ENCODE results near the gene ARRB1. TPM values are rescaled to one million over a fixed set of nuclear protein-coding genes. Genes with fewer than 3 reads are reported as not detected.

ARRB1 gene
- total RNA-seq, 1 experiment from 2014 or later = 90.1 TPM

- no peak overlapping the region for H3K4me3 Mint-ChIP-seq
- TF ChIP-seq ZNF232 (CRISPR knock-in tag; IDR thresholded peaks at IDR 0.05) = no peak
- TF ChIP-seq NFE2L1 (CRISPR knock-in tag; IDR thresholded peaks at IDR 0.05) = no peak
- CTCF ChIA-PET = interaction anchor here (1.0 to 4.4 kb wide), 3 partner anchors 24 to 136 kb away, joined by 3 to 25 read pairs (median 3); no protein-coding TSS in a partner anchor
- H3K27me3 Mint-ChIP-seq (ENCODE audit: low read depth) = no peaks in the 10 kb centered on the region
- DNase-seq (ENCODE audit: low spot score) (no peak), ATAC-seq (no peak)
- peaks cover 19% of the 10 kb centered on the region for H3K4me1 Mint-ChIP-seq
- peaks cover 39% of the 10 kb centered on the region for H3K36me3 Mint-ChIP-seq
- no peaks in the 10 kb centered on the region for H3K9me3 Mint-ChIP-seq
- H3K27ac Mint-ChIP-seq = no peak overlapping the region
- POLR2A ChIA-PET = no interaction called here
Observed at GRCh38 chr11:75272391-75272790, 79.1 kb downstream of the ARRB1 start.

DNA sequence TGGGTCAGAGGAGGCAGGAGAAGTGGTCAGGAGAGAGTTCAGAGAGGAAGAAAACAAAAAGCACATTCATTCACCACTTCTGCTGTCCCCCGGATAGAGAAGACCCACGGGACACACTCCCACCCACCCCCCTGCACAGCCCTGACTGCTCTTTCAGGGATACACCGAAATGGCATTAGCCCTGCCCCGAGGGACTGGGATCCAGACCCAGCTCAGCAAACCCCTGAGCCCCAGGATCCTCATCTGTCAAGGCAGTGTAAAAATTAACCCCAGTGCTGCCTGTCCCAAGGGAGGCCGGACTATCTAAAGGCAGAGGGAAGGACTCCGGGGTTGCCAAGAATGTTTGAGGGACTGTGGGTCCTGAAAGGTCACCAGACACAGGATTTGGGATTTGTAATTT lies 79.7 kb downstream of the ARRB1 start:
- Mint-ChIP-seq H3K27me3 (ENCODE audit: low read depth) (no peaks in the 10 kb centered on the region), H3K9me3 (no peaks in the 10 kb centered on the region), H3K4me1 (peaks cover 19% of the 10 kb centered on the region), H3K4me3 (no peak overlapping the region), H3K27ac (0 out of 2 replicates have a peak overlapping the region, but pooled peaks have one; percentile 75), H3K36me3 (peaks cover 32% of the 10 kb centered on the region)
- CTCF ChIA-PET = interaction anchor here (0.6 to 4.4 kb wide), 21 partner anchors 8 to 315 kb away, joined by 3 to 27 read pairs (median 5); no protein-coding TSS in a partner anchor
- DNase-seq (ENCODE audit: low spot score) (no peak), ATAC-seq (no peak)
- TF ChIP-seq NR1H2 (CRISPR knock-in tag; IDR thresholded peaks at IDR 0.05) (no peak), FOXK1 (CRISPR knock-in tag; IDR thresholded peaks at IDR 0.05) (no peak), MXD4 (CRISPR knock-in tag; IDR thresholded peaks at IDR 0.05; ENCODE audit: borderline replicate concordance) (no peak), KAT7 (CRISPR knock-in tag; IDR thresholded peaks at IDR 0.05; ENCODE audit: borderline replicate concordance) (no peak), SMAD4 (CRISPR knock-in tag; IDR thresholded peaks at IDR 0.05) (no peak), ZNF512 (CRISPR knock-in tag; IDR thresholded peaks at IDR 0.05; ENCODE audit: borderline replicate concordance) (no peak), NFYB (CRISPR knock-in tag; conservative IDR thresholded peaks at IDR 0.05; ENCODE audit: low read depth) (no peak)
- TF ChIP-seq, protein P1, sequence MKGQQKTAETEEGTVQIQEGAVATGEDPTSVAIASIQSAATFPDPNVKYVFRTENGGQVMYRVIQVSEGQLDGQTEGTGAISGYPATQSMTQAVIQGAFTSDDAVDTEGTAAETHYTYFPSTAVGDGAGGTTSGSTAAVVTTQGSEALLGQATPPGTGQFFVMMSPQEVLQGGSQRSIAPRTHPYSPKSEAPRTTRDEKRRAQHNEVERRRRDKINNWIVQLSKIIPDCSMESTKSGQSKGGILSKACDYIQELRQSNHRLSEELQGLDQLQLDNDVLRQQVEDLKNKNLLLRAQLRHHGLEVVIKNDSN (CRISPR knock-in tag; IDR thresholded peaks at IDR 0.05) = no peak
- POLR2A ChIA-PET = no interaction called here

GRCh38 chr11:75270896-75271418 lies 80.5 kb downstream of the ARRB1 start:
- Mint-ChIP-seq H3K27ac (0 out of 2 replicates have a peak overlapping the region, but pooled peaks have one; percentile 75), H3K9me3 (no peaks in the 10 kb centered on the region), H3K4me1 (peaks cover 12% of the 10 kb centered on the region), H3K4me3 (no peak overlapping the region), H3K27me3 (ENCODE audit: low read depth) (no peaks in the 10 kb centered on the region), H3K36me3 (peaks cover 32% of the 10 kb centered on the region)
- ChIA-PET POLR2A (no interaction called here), CTCF (interaction anchor here (0.6 to 4.4 kb wide), 23 partner anchors 9 to 401 kb away, joined by 3 to 27 read pairs (median 4); no protein-coding TSS in a partner anchor)
- no peak for TF ChIP-seq ZNF423 (CRISPR knock-in tag; IDR thresholded peaks at IDR 0.05)
- DNase-seq (ENCODE audit: low spot score) (no peak), ATAC-seq (peak; percentile 19; the same call in 1 of the 2 replicates)

GRCh38 chr11:75269896-75270295 lies 81.6 kb downstream of the ARRB1 start:
- H3K4me3 Mint-ChIP-seq = no peak overlapping the region
- CTCF ChIA-PET = interaction anchor here (1.3 to 4.4 kb wide), 8 partner anchors 10 to 155 kb away, joined by 5 to 27 read pairs (median 11); no protein-coding TSS in a partner anchor
- peaks cover 6% of the 10 kb centered on the region for H3K4me1 Mint-ChIP-seq
- TF ChIP-seq, protein P2, sequence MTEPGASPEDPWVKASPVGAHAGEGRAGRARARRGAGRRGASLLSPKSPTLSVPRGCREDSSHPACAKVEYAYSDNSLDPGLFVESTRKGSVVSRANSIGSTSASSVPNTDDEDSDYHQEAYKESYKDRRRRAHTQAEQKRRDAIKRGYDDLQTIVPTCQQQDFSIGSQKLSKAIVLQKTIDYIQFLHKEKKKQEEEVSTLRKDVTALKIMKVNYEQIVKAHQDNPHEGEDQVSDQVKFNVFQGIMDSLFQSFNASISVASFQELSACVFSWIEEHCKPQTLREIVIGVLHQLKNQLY (CRISPR knock-in tag; IDR thresholded peaks at IDR 0.05) = no peak
- no peak overlapping the region for H3K27ac Mint-ChIP-seq
- no peak for DNase-seq (ENCODE audit: low spot score)
- POLR2A ChIA-PET = no interaction called here
- H3K36me3 Mint-ChIP-seq = peaks cover 29% of the 10 kb centered on the region
- no peaks in the 10 kb centered on the region for H3K27me3 Mint-ChIP-seq (ENCODE audit: low read depth)
- no peaks in the 10 kb centered on the region for H3K9me3 Mint-ChIP-seq
- ATAC-seq = no peak

DNA sequence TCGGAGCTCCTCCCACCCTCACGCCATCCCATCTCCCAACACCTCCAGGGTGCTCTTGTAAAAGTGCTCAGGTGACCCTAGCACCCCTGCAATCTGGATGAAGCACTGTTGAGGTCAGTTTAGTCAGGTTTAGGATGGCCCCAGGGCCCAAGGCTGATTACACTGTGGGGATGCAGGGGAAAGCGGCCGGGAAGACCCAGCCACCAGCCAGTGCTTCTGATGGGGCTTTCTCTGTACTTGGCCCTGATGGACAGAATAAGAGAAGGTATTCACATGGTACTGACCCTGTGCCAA lies 82.1 kb downstream of the ARRB1 start:
- peaks cover 6% of the 10 kb centered on the region for H3K4me1 Mint-ChIP-seq
- no peak for ATAC-seq
- H3K9me3 Mint-ChIP-seq = no peaks in the 10 kb centered on the region
- ChIA-PET POLR2A (interaction anchor here (0.6 kb wide), 1 partner anchor 263 kb away, joined by 3 read pairs; no protein-coding TSS in a partner anchor), CTCF (interaction anchor here (1.3 to 4.4 kb wide), 3 partner anchors 20 to 156 kb away, joined by 5 to 25 read pairs (median 14); no protein-coding TSS in a partner anchor)
- H3K36me3 Mint-ChIP-seq = peaks cover 29% of the 10 kb centered on the region
- no peak overlapping the region for H3K27ac Mint-ChIP-seq
- H3K27me3 Mint-ChIP-seq (ENCODE audit: low read depth) = no peaks in the 10 kb centered on the region
- H3K4me3 Mint-ChIP-seq = no peak overlapping the region
- no peak for DNase-seq (ENCODE audit: low spot score)
- TF ChIP-seq ZNF396 (CRISPR knock-in tag; IDR thresholded peaks at IDR 0.05; ENCODE audit: borderline replicate concordance) (no peak), FOXJ3 (CRISPR knock-in tag; IDR thresholded peaks at IDR 0.05; ENCODE audit: borderline replicate concordance) (no peak), ZNF281 (CRISPR knock-in tag; IDR thresholded peaks at IDR 0.05) (no peak)
- TF ChIP-seq, protein P3, sequence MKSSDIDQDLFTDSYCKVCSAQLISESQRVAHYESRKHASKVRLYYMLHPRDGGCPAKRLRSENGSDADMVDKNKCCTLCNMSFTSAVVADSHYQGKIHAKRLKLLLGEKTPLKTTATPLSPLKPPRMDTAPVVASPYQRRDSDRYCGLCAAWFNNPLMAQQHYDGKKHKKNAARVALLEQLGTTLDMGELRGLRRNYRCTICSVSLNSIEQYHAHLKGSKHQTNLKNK (CRISPR knock-in tag; IDR thresholded peaks at IDR 0.05) = no peak
- TF ChIP-seq, protein P4, sequence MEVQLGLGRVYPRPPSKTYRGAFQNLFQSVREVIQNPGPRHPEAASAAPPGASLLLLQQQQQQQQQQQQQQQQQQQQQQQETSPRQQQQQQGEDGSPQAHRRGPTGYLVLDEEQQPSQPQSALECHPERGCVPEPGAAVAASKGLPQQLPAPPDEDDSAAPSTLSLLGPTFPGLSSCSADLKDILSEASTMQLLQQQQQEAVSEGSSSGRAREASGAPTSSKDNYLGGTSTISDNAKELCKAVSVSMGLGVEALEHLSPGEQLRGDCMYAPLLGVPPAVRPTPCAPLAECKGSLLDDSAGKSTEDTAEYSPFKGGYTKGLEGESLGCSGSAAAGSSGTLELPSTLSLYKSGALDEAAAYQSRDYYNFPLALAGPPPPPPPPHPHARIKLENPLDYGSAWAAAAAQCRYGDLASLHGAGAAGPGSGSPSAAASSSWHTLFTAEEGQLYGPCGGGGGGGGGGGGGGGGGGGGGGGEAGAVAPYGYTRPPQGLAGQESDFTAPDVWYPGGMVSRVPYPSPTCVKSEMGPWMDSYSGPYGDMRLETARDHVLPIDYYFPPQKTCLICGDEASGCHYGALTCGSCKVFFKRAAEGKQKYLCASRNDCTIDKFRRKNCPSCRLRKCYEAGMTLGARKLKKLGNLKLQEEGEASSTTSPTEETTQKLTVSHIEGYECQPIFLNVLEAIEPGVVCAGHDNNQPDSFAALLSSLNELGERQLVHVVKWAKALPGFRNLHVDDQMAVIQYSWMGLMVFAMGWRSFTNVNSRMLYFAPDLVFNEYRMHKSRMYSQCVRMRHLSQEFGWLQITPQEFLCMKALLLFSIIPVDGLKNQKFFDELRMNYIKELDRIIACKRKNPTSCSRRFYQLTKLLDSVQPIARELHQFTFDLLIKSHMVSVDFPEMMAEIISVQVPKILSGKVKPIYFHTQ (CRISPR knock-in tag; IDR thresholded peaks at IDR 0.05) = no peak
